A673 (cell line): ENCODE measurements around the gene DIP2C. TPM values are rescaled to one million over a fixed set of nuclear protein-coding genes. Genes with fewer than 3 reads are reported as not detected.

Source experiments
- Bru-seq: library from RNA; stranded (reverse); fragments of 400-500 nt; gene quantifications from one replicate; lab custom pipeline; 2021; lab: Mats Ljungman, UMichigan
- BruChase-seq, 2 experiments: library from RNA; stranded (reverse); fragments of 400-500 nt; gene quantifications; one replicate each; lab custom pipeline; 2021; lab: Mats Ljungman, UMichigan
- BruUV-seq: library from RNA; stranded (reverse); fragments of 400-500 nt; replicated peaks from 2 replicates; lab custom pipeline; 2021; lab: Mats Ljungman, UMichigan
- CTCF ChIA-PET: fragments of 300-600 bp; sonication (Branson Sonifier 250); formaldehyde crosslinking; loops from one replicate; lab custom pipeline; 2022; ENCODE audit warnings: antibody characterized with exemption; lab: Charles Lee
- POLR2A ChIA-PET: fragments of 300-600 bp; sonication (Branson Sonifier 250); formaldehyde crosslinking; loops from one replicate; lab custom pipeline; 2022; ENCODE audit warnings: antibody characterized with exemption; ENCODE audit not compliant: low non-redundant PET; lab: Charles Lee
- DNase-seq: peaks from one replicate; pipeline ENCODE4 v3.0.0-alpha.2; 2015; ENCODE audit warnings: low spot score
- H3K27ac ChIP-seq: fragments of 200-600 bp; sonication (generic); 2 replicates; pipeline ENCODE4 v1.5.1; 2016; ENCODE audit warnings: mixed run types, low read depth, mild to moderate bottlenecking, mixed read lengths, antibody characterized with exemption, low read length; ENCODE audit not compliant: poor library complexity, severe bottlenecking
- H3K27me3 ChIP-seq: fragments of 200-600 bp; sonication (generic); replicated peaks from 2 replicates; pipeline ENCODE4 v1.6.1; 2017; ENCODE audit warnings: mixed run types, low read depth, mild to moderate bottlenecking, mixed read lengths, antibody characterized with exemption, low read length; ENCODE audit not compliant: insufficient read depth, poor library complexity
- H3K36me3 ChIP-seq: fragments of 200-600 bp; sonication (generic); 2 replicates; pipeline ENCODE4 v1.6.1; 2016; ENCODE audit warnings: mixed run types, mild to moderate bottlenecking, mixed read lengths, antibody characterized with exemption, low read length; ENCODE audit not compliant: insufficient read depth, poor library complexity, severe bottlenecking
- H3K4me1 ChIP-seq: fragments of 200-600 bp; sonication (generic); 2 replicates; pipeline ENCODE4 v1.6.1; 2017; ENCODE audit warnings: mixed run types, mild to moderate bottlenecking, mixed read lengths, antibody characterized with exemption, low read length; ENCODE audit not compliant: insufficient read depth, poor library complexity, severe bottlenecking
- H3K4me3 ChIP-seq: fragments of 200-600 bp; sonication (generic); 2 replicates; pipeline ENCODE4 v1.5.1; 2016; ENCODE audit warnings: low read depth, mixed run types, mild to moderate bottlenecking, mixed read lengths, low read length; ENCODE audit not compliant: poor library complexity, severe bottlenecking
- H3K9me3 ChIP-seq: fragments of 200-600 bp; sonication (generic); 2 replicates; pipeline ENCODE4 v1.6.1; 2016; ENCODE audit warnings: mixed run types, low read depth, mild to moderate bottlenecking, mixed read lengths, antibody characterized with exemption, low read length; ENCODE audit not compliant: poor library complexity, severe bottlenecking
- CTCF ChIP-seq: fragments of 300-800, 200-600 bp; sonication (generic); conservative IDR thresholded peaks from 2 replicates; pipeline ENCODE4 v1.5.1; 2017; ENCODE audit warnings: low read depth, mild to moderate bottlenecking, antibody characterized with exemption, low read length, moderate library complexity, mixed read lengths
- EZH2 ChIP-seq: fragments of 200-600 bp; sonication (generic); IDR thresholded peaks from 2 replicates; pipeline ENCODE4 v1.6.1; 2017; ENCODE audit warnings: borderline replicate concordance, low read depth, mild to moderate bottlenecking, mixed read lengths, antibody characterized with exemption, low read length; ENCODE audit not compliant: poor library complexity, severe bottlenecking
- intact Hi-C: fragments of 100-400 bp; cut with micrococcal nuclease; formaldehyde crosslinking; loops from one replicate; pipeline ENCODE4 v1.10.0; 2022; ENCODE audit not compliant: unreplicated experiment
- long read RNA-seq: library from polyadenylated mRNA; stranded (forward); transcript quantifications from one replicate; pipeline ENCODE4 v2.0.0, GENCODE V29; 2022
- total RNA-seq: library from RNA; stranded (reverse); gene quantifications from 2 replicates; pipeline ENCODE4 v1.2.3, GENCODE V29; 2021

The DIP2C gene, protein sequence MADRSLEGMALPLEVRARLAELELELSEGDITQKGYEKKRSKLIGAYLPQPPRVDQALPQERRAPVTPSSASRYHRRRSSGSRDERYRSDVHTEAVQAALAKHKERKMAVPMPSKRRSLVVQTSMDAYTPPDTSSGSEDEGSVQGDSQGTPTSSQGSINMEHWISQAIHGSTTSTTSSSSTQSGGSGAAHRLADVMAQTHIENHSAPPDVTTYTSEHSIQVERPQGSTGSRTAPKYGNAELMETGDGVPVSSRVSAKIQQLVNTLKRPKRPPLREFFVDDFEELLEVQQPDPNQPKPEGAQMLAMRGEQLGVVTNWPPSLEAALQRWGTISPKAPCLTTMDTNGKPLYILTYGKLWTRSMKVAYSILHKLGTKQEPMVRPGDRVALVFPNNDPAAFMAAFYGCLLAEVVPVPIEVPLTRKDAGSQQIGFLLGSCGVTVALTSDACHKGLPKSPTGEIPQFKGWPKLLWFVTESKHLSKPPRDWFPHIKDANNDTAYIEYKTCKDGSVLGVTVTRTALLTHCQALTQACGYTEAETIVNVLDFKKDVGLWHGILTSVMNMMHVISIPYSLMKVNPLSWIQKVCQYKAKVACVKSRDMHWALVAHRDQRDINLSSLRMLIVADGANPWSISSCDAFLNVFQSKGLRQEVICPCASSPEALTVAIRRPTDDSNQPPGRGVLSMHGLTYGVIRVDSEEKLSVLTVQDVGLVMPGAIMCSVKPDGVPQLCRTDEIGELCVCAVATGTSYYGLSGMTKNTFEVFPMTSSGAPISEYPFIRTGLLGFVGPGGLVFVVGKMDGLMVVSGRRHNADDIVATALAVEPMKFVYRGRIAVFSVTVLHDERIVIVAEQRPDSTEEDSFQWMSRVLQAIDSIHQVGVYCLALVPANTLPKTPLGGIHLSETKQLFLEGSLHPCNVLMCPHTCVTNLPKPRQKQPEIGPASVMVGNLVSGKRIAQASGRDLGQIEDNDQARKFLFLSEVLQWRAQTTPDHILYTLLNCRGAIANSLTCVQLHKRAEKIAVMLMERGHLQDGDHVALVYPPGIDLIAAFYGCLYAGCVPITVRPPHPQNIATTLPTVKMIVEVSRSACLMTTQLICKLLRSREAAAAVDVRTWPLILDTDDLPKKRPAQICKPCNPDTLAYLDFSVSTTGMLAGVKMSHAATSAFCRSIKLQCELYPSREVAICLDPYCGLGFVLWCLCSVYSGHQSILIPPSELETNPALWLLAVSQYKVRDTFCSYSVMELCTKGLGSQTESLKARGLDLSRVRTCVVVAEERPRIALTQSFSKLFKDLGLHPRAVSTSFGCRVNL (N-terminal part only)
- total RNA-seq (13.2 and 16.5 TPM in 2 replicates), Bru-seq, nascent RNA (percentile 69 among the genes with signal in this experiment), BruChase-seq, experiment 1, labeled RNA remaining after a 2-hour chase (percentile 70 among the genes with signal in this experiment), BruChase-seq, experiment 2, labeled RNA remaining after a 6-hour chase (percentile 78 among the genes with signal in this experiment)
- long read RNA-seq, full-length matches to known transcripts: 5 of 28 reads
- long read RNA-seq, partial matches to known transcripts: 15 of 28 reads
- long read RNA-seq, other reads (novel, unspliced or antisense): 8 of 28 reads

- Histone ChIP-seq H3K27ac (peak within 1 kb of the TSS; percentile 78), H3K4me1 (peaks cover 10% of the 10 kb centered on the region), H3K4me3 (peak within 1 kb of the TSS; percentile 75), H3K9me3 (no peaks in the 10 kb centered on the region), H3K27me3 (no peaks in the 10 kb centered on the region), H3K36me3 (no peaks in the 10 kb centered on the region)
- ChIA-PET POLR2A (no interaction called here), CTCF (interaction anchor here (0.6 kb wide), 1 partner anchor 361 kb away, joined by 4 read pairs; no protein-coding TSS in a partner anchor)
- DNase-seq: peak; percentile 78
- TF ChIP-seq EZH2 (no peak), CTCF (no peak)
- no TSS peak for BruUV-seq
- intact Hi-C loops: loop anchor here (10.0 kb wide), 1 partner anchor 175 kb away; no protein-coding TSS in a partner anchor
Observed at GRCh38 chr10:689452-690371, at the start of gene DIP2C. Gene DIP2C (minus strand): TSS chr10:689668. CDS start chr10:689578, 90 bp downstream.

DNA sequence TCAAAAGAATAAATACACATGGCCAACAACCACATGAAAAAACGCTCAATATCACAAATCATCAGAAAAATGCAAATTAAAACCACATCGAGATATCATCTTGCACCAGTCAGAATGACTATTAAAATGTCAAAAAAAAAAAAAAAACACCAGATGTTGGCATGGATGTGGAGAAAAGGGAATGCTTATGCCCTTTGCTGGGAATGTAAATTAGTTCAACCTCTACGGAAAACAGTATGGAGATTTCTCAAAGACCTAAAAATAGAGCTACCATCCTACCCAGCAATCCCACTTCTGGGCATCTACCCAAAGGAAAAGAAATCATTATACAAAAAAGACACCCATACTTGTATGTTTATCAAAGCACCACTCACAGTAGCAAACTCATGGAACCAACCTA lies 45.0 kb upstream of the DIP2C start:
- H3K9me3 ChIP-seq: no peaks in the 10 kb centered on the region
- no peaks in the 10 kb centered on the region for H3K36me3 ChIP-seq
- H3K4me3 ChIP-seq: no peak overlapping the region
- BruUV-seq: no TSS peak
- intact Hi-C loops: no loop called here
- TF ChIP-seq EZH2 (no peak), CTCF (no peak)
- POLR2A ChIA-PET: interaction anchor here (0.7 kb wide), 1 partner anchor 123 kb away, joined by 9 read pairs; no protein-coding TSS in a partner anchor
- peaks cover 20% of the 10 kb centered on the region for H3K27me3 ChIP-seq
- H3K4me1 ChIP-seq: no peaks in the 10 kb centered on the region
- DNase-seq: no peak
- no peak overlapping the region for H3K27ac ChIP-seq
- CTCF ChIA-PET: no interaction called here
